ENCODE results near the gene SCARF2. TPM values are rescaled to one million over a fixed set of nuclear protein-coding genes. Genes with fewer than 3 reads are reported as not detected.
"Not testable (repeated sequence)": the region's sequence is repeated elsewhere in the genome, so short reads cannot be mapped to it uniquely, and the experiment has no call there.

The SCARF2 gene
- total RNA-seq, 1 donor from 2014 or later: 1.6 TPM

DNA sequence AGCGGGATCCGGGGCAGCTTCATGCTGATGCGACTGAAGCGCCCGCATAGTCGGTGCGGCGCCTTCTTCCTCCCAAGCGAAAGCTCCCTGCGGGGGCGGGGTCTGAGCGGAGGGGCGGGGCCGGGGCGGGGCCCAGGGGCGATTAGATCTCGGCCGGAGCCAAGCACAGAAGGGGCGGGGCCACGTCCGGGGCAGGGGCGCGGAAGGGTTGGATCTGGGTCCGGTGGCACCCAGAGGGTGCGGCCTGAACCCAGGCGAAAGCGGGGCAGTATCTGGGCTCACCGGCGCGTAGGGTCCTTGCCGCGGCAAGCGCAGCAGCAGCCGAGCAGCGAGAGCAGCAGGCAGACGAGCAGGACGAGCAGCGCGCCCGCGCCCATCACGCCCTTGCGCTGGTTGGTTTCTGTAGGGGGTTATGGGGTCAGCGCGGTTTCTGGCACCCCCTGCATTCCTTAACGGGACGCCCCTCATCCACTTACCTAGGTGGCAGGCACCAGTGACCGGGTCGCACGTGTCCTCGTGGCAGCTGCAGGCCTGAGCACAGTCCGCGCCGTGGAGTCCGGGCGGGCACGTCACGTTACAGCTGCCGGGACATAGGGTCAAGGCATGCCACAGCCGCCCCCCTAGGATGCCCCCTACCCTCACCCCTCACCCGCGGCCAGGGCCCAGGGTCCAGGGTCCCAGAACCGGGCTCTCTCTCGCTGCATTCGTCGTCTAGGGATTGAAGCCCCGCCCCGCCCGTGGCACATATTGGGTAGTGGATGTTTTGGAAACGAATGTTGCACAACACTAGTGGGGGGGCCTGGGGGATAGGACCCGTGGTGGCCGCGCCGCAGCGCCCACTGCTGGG is 8.1 kb downstream of the SCARF2 start:
- no peak for FAIRE-seq

DNA sequence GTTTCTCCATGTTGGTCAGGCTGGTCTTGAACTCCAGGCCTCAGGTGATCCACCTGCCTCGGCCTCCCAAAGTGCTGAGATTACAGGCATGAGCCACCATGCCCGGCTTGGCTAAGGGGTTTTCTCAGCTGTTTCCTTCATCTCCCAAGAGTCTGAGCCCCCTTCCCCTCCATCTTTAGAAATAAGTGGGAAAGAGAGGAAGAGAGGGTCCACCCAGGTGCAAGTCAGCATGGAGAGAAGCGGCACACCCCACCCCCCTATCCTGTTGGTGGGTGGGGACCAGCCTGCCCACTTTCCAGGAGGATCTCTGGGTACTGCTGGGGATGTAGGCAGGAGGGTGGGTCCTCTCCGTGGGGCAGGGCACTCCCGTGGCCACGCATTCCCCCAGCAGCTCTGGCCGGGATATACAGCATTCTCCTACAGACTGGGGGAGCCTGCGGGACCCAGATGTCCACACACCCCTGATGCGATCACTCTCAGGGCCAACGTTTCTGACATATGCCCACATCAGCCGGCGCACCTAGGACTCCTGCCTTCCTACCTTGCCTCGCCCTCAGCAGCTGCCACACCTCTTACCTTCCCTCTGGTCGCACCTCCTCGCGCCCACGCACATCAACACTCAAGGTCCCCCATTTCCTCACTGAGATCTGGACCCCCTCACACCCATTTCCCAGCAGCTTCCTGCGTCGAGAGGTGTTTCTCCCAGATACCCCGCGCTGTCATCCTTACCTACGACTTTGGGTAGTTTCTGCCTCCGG is 8.9 kb downstream of the SCARF2 start:
- DNase-seq (ENCODE audit: low spot score in 2 of 2): peak; percentile 18 to 37

More for the DNA sequence above, 8.1 kb downstream of the SCARF2 start:
- peak; percentile 61 to 71 for DNase-seq (ENCODE audit: low spot score in 2 of 2)

GRCh38 chr22:20427945-20428417 is 9.6 kb downstream of the SCARF2 start:
- DNase-seq (ENCODE audit: low spot score in 2 of 2) (no peak), FAIRE-seq (no peak)

More for the DNA sequence above, 8.9 kb downstream of the SCARF2 start:
- FAIRE-seq: no peak

- no peak for FAIRE-seq
- peak in 1 of 2 donors; percentile 12 for DNase-seq (ENCODE audit: low spot score in 2 of 2)
Observed at GRCh38 chr22:20427104-20427944, 10.3 kb downstream of the SCARF2 start.

- FAIRE-seq (no peak), DNase-seq (ENCODE audit: low spot score in 2 of 2) (no peak)
Observed at GRCh38 chr22:20426259-20426615, 11.4 kb downstream of the SCARF2 start.

GRCh38 chr22:20425566-20426258 is 11.9 kb downstream of the SCARF2 start:
- DNase-seq (ENCODE audit: low spot score in 2 of 2) (no peak), FAIRE-seq (no peak)

- FAIRE-seq (no peak), DNase-seq (ENCODE audit: low spot score in 2 of 2) (peak in 1 of 2 donors; percentile 62)
Observed at GRCh38 chr22:20424932-20425565, 12.6 kb downstream of the SCARF2 start.

GRCh38 chr22:20424568-20424931 is 13.1 kb downstream of the SCARF2 start:
- FAIRE-seq: no peak
- DNase-seq (ENCODE audit: low spot score in 2 of 2): no peak

DNA sequence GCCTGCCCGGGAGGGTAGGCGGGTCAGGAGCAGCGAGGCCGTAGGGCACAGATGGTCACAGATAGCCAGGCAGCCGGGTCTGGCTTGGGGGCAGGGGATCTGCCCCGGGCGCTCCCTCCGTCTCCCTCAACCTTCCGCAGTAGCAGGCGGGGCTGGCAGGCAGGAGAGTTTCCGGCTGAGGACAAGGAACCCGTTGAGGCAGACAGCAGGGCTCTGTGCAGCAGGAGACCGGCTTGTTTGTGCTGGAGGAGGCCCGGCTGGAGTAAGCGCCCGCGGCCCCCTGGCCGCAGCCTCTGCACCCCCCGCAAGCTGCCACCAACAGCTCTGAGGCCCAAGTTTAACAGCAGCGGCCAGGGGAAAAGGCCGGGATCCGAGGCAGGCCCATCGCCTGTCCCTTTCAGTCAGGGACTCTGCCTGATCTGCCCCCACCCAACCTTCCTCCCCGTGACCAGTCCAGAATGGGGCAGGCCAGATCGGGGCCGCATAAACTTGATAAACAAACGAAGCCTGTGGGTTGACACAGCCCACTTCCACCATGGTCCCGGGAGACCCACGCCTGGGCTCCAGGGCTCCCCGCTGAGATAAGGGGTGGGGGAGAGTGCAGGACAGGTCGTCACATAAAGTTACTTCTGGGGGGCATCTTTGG is 13.6 kb downstream of the SCARF2 start:
- DNase-seq (ENCODE audit: low spot score in 2 of 2) (peak; percentile 56 to 76), FAIRE-seq (no peak)

DNA sequence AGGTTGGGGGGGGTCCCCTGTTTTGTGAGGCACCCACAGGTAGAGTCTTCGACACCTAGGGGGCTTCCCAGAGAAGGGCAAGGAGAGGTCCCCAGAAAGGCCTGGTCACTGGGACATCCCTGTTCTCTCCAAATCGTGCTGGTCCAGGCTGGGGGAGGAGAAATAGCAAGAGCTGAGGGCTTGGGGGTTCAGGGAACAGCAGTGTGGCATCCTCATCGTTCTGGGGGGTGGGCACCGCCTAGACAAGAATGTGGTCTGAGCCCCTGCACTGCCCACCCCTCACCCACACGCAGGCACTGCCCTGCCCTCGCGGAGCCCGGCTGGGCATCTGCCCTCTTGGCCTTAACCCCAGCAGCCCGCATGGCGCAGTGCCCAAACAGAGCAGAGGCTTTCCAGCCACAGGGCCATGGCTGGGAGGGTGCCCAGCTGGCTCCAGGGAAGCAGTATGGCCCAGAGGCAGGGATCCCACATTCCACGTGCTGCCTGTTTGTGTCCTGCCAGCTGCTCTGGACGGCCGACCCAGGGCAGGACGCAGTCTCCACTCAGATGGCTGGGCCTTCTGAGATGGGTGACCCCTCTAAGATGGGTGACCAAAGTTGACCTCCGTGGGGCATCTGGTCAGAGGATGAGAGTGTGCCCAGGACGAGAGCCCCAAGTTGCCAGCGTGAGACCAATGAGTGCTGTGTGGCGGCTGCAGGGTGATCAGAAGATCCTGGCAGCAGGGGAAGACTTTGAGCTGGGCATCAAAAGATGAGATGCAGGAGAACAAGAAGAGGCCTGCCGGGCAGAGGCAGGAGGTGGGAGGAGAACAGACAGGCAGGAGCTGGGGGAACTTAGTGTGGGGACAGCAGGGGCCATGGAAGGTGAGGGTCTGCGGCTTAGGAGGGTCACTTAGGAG is 14.4 kb downstream of the SCARF2 start:
- FAIRE-seq: no peak

DNA sequence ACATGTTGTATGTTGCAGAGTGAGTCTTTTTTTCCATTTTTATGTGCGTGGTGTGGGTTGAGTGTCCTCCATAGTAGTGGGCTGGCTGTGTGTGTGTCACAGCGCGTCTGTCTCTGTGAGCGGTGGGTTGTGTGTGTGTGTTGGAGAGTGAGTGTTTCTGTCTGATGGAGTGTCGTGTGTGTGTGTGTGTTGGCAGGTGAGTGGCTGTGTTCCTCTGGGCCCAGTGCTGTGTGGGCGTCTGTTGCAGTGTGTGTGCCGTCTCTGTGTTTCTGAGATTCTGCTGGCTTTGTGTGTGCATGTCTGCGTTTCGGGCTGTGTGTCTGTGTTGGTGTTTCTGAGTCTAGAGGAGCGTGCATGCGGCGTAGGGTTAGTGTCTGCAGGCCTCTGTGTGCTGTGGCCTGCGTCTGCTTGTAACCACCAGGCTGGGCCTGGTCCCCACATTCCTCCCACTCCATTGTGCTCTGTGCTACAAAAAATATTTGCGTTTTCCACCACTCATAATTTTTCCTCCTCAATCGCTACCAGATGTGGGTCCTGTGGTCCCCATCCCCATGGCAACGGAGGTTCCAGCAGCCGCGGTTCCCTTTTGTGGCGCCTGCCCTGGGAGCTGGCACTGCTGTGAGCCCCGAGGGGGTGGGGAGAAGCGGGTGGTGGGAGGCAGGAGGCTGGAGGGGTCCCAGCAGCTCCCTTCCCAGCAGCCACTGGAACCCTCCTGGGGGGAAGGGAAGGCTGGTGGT is 15.2 kb downstream of the SCARF2 start:
- DNase-seq (ENCODE audit: low spot score in 2 of 2): no peak
- FAIRE-seq: no peak

More for the DNA sequence above, 14.4 kb downstream of the SCARF2 start:
- peak; percentile 85 to 88 for DNase-seq (ENCODE audit: low spot score in 2 of 2)

GRCh38 chr22:20421507-20421874 is 16.1 kb downstream of the SCARF2 start:
- FAIRE-seq: no peak
- DNase-seq (ENCODE audit: low spot score in 2 of 2): no peak

GRCh38 chr22:20420157-20420842 is 17.3 kb downstream of the SCARF2 start:
- FAIRE-seq (no peak), DNase-seq (ENCODE audit: low spot score in 2 of 2) (no peak)

- DNase-seq (ENCODE audit: low spot score in 2 of 2) (no peak), FAIRE-seq (no peak)
Observed at GRCh38 chr22:20419664-20419951, 18.0 kb downstream of the SCARF2 start.

- DNase-seq (ENCODE audit: low spot score in 2 of 2) (peak; percentile 79 to 84), FAIRE-seq (no peak)
Observed at GRCh38 chr22:20418211-20418788, 19.3 kb downstream of the SCARF2 start.

- DNase-seq (ENCODE audit: low spot score in 2 of 2); FAIRE-seq: not testable (repeated sequence)
Observed at GRCh38 chr22:20415699-20416098, 21.9 kb downstream of the SCARF2 start.

DNA sequence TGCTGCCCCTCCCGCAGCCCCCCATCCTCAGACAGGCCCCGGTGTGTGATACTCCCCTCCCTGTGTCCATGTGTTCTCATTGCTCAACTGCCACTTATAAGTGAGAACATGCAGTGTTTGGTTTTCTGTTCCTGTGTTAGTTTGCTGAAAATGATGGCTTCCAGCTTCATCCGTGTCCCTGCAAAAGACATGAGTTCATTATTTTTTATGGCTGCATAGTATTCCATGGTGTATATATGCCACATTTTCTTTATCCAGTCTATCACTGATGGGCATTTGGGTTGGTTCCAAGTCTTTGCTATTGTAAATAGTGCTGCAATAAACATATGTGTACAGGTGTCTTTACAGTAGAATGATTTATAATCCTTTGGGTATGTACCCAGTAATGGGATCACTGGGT is 22.4 kb downstream of the SCARF2 start:
- FAIRE-seq; DNase-seq (ENCODE audit: low spot score in 2 of 2): not testable (repeated sequence)
